Measurements from ENCODE around the gene BST2. TPM values are rescaled to one million over a fixed set of nuclear protein-coding genes. Genes with fewer than 3 reads are reported as not detected.

Gene BST2
- total and polyA plus RNA-seq, 9 of the 15 experiments (the other 6 are each of a cell fraction or from before 2014, with no cell fraction given), result 11.2 to 232 (median 151) TPM

DNA sequence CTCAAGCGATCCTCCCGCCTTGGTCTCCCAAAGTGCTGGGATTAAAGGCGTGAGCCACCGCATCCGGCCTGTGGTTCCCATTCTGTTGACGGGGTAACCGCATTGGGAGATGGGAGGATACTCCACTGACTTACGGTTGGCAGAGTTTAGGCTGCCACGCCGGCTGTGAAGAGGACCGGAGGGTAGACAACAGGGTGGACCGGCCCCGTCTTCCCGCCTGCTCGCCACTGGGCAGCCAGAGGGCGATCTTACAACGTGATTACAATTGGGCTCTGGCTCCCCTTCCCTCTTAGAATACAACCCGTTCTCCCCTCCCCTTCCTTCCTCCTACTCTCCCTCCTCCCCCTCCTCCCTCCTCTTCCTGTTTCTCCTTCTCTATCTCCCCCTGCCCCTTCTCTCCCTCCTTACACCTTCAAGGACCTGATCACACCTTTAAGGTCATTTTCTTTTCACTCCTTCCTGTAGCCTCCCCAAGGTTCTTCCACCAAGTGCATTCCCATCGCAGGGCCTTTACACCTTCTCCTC, 10.5 kb downstream of the BST2 start (continued):
- no peak for TF ChIP-seq GTF2F1 (IDR thresholded peaks at IDR 0.05; ENCODE audit: low read depth, low read length)
- peak; percentile 67; the same call in 1 of the 2 replicates for TF ChIP-seq NCOA1 (IDR thresholded peaks at IDR 0.05; ENCODE audit: low read depth)
- TF ChIP-seq POLR2B (IDR thresholded peaks at IDR 0.05; ENCODE audit: low read depth, partially characterized antibody), result peak; percentile 66
- no peak for TF ChIP-seq XRCC4 (IDR thresholded peaks at IDR 0.05; ENCODE audit: extremely low read depth, insufficient read depth, insufficient read length)
- no peak for TF ChIP-seq ZNF589 (CRISPR knock-in tag; IDR thresholded peaks at IDR 0.05; ENCODE audit: low read depth)
- TF ChIP-seq PHF21A (IDR thresholded peaks at IDR 0.05; ENCODE audit: borderline replicate concordance, low read depth), result peak; percentile 80; the same call in 1 of the 2 replicates
- no peak for TF ChIP-seq ZNF586 (CRISPR knock-in tag; conservative IDR thresholded peaks at IDR 0.05)
- TF ChIP-seq, protein P1, sequence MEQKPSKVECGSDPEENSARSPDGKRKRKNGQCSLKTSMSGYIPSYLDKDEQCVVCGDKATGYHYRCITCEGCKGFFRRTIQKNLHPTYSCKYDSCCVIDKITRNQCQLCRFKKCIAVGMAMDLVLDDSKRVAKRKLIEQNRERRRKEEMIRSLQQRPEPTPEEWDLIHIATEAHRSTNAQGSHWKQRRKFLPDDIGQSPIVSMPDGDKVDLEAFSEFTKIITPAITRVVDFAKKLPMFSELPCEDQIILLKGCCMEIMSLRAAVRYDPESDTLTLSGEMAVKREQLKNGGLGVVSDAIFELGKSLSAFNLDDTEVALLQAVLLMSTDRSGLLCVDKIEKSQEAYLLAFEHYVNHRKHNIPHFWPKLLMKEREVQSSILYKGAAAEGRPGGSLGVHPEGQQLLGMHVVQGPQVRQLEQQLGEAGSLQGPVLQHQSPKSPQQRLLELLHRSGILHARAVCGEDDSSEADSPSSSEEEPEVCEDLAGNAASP (IDR thresholded peaks at IDR 0.05), result no peak
- TF ChIP-seq SAFB (IDR thresholded peaks at IDR 0.05; ENCODE audit: borderline replicate concordance, low read depth, low read length), result no peak
- TF ChIP-seq, protein P2, sequence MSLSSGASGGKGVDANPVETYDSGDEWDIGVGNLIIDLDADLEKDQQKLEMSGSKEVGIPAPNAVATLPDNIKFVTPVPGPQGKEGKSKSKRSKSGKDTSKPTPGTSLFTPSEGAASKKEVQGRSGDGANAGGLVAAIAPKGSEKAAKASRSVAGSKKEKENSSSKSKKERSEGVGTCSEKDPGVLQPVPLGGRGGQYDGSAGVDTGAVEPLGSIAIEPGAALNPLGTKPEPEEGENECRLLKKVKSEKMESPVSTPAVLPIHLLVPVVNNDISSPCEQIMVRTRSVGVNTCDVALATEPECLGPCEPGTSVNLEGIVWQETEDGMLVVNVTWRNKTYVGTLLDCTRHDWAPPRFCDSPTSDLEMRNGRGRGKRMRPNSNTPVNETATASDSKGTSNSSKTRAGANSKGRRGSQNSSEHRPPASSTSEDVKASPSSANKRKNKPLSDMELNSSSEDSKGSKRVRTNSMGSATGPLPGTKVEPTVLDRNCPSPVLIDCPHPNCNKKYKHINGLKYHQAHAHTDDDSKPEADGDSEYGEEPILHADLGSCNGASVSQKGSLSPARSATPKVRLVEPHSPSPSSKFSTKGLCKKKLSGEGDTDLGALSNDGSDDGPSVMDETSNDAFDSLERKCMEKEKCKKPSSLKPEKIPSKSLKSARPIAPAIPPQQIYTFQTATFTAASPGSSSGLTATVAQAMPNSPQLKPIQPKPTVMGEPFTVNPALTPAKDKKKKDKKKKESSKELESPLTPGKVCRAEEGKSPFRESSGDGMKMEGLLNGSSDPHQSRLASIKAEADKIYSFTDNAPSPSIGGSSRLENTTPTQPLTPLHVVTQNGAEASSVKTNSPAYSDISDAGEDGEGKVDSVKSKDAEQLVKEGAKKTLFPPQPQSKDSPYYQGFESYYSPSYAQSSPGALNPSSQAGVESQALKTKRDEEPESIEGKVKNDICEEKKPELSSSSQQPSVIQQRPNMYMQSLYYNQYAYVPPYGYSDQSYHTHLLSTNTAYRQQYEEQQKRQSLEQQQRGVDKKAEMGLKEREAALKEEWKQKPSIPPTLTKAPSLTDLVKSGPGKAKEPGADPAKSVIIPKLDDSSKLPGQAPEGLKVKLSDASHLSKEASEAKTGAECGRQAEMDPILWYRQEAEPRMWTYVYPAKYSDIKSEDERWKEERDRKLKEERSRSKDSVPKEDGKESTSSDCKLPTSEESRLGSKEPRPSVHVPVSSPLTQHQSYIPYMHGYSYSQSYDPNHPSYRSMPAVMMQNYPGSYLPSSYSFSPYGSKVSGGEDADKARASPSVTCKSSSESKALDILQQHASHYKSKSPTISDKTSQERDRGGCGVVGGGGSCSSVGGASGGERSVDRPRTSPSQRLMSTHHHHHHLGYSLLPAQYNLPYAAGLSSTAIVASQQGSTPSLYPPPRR (CRISPR knock-in tag; IDR thresholded peaks at IDR 0.05; ENCODE audit: borderline replicate concordance), result no peak
- no peak for TF ChIP-seq ZNF316 (IDR thresholded peaks at IDR 0.05)
- TF ChIP-seq SETDB1 (IDR thresholded peaks at IDR 0.05; ENCODE audit: low read length), result no peak
- TF ChIP-seq, protein P3, sequence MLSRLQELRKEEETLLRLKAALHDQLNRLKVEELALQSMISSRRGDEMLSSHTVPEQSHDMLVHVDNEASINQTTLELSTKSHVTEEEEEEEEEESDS (CRISPR knock-in tag; IDR thresholded peaks at IDR 0.05), result no peak
- TF ChIP-seq JUN (IDR thresholded peaks at IDR 0.05; ENCODE audit: borderline replicate concordance, low read depth, low read length), result no peak
- TF ChIP-seq JUN (CRISPR knock-in tag; IDR thresholded peaks at IDR 0.05; ENCODE audit: borderline replicate concordance), result no peak
- TF ChIP-seq BRD4 (IDR thresholded peaks at IDR 0.05), result no peak
- peak; percentile 26; the same call in 1 of the 2 replicates for TF ChIP-seq PHB2 (IDR thresholded peaks at IDR 0.05; ENCODE audit: low read depth)
- TF ChIP-seq, protein P4, sequence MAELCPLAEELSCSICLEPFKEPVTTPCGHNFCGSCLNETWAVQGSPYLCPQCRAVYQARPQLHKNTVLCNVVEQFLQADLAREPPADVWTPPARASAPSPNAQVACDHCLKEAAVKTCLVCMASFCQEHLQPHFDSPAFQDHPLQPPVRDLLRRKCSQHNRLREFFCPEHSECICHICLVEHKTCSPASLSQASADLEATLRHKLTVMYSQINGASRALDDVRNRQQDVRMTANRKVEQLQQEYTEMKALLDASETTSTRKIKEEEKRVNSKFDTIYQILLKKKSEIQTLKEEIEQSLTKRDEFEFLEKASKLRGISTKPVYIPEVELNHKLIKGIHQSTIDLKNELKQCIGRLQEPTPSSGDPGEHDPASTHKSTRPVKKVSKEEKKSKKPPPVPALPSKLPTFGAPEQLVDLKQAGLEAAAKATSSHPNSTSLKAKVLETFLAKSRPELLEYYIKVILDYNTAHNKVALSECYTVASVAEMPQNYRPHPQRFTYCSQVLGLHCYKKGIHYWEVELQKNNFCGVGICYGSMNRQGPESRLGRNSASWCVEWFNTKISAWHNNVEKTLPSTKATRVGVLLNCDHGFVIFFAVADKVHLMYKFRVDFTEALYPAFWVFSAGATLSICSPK (IDR thresholded peaks at IDR 0.05; ENCODE audit: borderline replicate concordance), result no peak; the same call in 1 of the 2 replicates
- TF ChIP-seq ZC3H8 (IDR thresholded peaks at IDR 0.05), result peak; percentile 48; the same call in 1 of the 2 replicates
- TF ChIP-seq MIER1 (IDR thresholded peaks at IDR 0.05; ENCODE audit: low read depth), result peak; percentile 37; the same call in 1 of the 2 replicates
- TF ChIP-seq HMG20A (CRISPR knock-in tag; conservative IDR thresholded peaks at IDR 0.05), result no peak
- TF ChIP-seq OTX1 (CRISPR knock-in tag; IDR thresholded peaks at IDR 0.05), result peak; percentile 97
- no peak; the same call in 1 of the 2 replicates for TF ChIP-seq LCOR (CRISPR knock-in tag; IDR thresholded peaks at IDR 0.05)
- no peak; the same call in none of the 2 replicates for TF ChIP-seq SUPT5H (IDR thresholded peaks at IDR 0.05)
